RCC 7860 (cell line): ENCODE measurements around the gene DNLZ.
A peak's percentile ranks its signal among the peaks of the same experiment; 100 is the strongest.

ENCODE experiments used
- DNase-seq: peaks from one replicate; pipeline ENCODE4 v3.0.0-alpha.2; 2015; ENCODE audit warnings: low spot score
- FAIRE-seq: peaks from 2 replicates; lab custom pipeline; 2012; peaks lifted over from hg19 to GRCh38; lab: Jason Lieb, UNC

DNLZ gene

DNA sequence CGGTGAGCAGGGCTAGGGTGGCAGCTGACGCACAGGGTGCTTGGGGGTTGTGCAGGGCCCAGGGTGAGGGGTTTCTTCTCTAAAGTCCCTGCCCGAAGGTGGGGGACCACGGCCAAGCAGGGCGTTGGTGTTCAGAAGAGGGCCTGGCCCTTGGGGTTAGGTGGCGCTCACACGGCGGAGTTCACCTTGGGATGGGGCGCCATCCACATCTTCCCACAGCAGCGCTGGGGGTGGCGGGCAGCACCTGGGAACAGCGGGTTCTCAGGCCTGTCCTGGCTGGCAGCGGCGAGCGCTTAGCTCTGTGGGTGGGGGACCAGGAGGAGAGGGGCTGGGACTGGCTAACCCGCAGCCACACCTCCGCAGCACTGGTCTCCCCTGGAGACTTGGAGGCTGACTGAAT lies 30.1 kb downstream of the DNLZ start:
- no peak for FAIRE-seq
- DNase-seq: no peak

DNA sequence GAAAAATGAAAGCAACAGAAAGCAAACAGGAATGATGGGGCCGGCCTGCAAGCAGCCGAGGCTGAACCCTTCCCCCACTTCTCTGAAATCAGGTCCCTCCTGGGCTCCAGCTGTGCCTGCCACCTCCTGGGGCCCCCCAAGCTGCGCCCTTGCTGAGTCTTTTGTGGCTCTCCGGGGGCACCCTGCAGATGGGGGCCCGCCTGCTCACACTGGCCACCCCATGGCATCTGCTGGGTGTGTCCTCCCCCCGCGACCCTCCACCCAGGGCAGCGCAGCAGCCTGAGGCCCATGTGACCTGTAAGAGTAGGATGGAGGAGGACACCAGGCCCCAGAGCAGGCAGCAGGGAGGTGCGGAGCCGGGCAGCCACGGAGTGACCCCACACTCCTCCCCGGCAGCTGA lies 30.5 kb downstream of the DNLZ start:
- no peak for FAIRE-seq

DNA sequence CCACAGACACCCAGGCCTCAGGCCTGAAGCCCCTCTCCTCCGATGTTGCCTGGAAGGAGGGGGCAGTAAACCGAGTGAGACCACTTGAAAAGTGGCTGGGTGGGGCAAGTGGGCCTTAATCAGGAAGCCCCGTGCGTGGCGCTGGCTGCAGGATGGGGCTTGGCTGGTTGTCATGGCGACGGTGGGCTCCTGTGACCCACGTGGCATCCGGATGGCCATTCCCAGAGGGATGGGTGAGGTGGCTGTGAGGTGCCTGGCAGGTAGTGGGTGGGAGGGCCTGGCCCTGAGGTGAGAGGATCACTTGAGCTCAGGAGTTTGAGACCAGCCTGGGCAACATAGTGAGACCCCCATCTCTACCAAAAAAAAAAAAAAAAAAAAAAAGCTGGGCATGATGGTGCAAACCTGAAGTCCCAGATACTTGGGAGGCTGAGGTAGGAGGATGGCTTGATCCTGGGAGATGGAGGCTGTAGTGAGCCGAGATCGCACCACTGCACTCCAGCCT lies 31.0 kb downstream of the DNLZ start:
- FAIRE-seq (no peak), DNase-seq (no peak)

More for the DNA sequence above, 30.5 kb downstream of the DNLZ start:
- no peak for DNase-seq

GRCh38 chr9:136331556-136332481 lies 31.7 kb downstream of the DNLZ start:
- DNase-seq: no peak

DNA sequence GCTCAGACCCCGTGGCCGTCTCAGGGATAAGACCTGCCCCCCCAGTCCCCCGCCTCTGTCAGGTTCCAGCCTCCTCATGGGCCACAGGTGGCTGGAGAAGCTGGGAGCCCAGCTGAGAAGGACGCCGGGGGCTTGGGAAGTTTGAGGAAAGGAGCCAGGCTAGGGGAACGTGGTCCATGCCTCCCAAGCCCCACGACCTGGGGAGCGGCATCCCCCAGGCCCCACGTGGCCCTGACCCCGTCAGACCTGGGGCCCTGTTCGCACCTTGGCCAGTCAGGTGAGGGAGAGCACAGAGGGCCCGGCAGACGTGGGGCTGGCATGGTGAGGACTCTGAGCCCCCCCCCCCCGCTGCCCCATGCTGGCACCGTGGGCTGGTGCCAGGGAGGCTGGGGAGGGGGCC lies 32.5 kb downstream of the DNLZ start:
- FAIRE-seq (no peak), DNase-seq (no peak)

More at GRCh38 chr9:136331556-136332481, 31.7 kb downstream of the DNLZ start:
- no peak for FAIRE-seq

DNA sequence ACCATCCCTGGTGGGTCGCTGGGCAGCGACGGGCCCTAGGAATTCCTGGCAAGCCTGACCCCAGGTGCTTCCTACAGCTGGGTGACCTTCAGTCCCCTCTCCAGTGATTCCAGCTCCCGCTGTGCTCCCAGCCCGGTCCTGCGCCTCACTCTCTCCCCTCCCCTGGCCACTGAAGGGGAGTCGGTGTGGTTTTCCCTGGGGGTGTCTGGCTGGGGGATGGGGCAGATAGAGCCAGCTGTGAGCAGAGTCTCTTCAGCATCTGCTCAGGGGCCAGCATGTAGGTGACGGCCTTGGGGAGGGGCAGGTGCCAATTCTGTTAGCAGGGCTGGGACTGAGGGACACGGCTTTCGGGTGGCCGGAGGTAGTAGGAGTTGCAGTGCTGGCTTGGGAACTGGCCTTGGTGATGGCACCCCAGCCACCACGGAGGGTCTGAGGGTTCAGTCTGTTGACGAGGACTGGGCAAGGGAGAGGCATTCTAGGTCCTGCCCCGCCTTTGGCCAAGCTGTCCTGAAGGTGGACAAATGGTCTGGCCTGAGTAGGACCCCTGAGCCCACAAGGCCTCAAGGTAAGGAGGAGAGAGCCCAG lies 33.0 kb downstream of the DNLZ start:
- DNase-seq (no peak), FAIRE-seq (no peak)

GRCh38 chr9:136329636-136330405 lies 33.7 kb downstream of the DNLZ start:
- no peak for FAIRE-seq
- DNase-seq: no peak

GRCh38 chr9:136329211-136329627 lies 34.3 kb downstream of the DNLZ start:
- FAIRE-seq (no peak), DNase-seq (no peak)

DNA sequence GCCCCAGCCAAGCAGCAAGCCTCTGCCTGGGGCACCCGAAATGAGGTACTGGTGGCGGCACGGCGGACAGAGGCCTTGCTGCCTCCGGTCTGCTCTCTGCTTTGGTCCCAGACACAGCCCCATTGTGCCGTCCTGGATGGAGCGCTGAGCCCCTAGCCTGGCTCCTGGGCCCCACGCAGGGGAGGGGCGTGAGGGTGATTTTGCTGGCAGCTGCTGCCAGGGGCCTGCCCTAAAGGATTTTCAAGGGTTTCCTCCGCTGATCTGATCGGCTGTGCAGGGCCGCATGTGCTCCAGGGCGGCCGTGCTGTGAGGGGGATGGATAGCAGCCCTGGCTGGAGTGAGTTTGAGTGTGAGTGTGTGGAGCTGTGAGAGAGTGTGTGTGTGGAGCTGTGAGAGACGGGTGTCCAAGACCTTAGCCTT lies 34.9 kb downstream of the DNLZ start:
- no peak for FAIRE-seq
- DNase-seq: no peak

- DNase-seq: no peak
- FAIRE-seq: no peak
These were observed 35.4 kb downstream of the DNLZ start for GRCh38 chr9:136328011-136328621.

GRCh38 chr9:136327304-136327974 lies 36.1 kb downstream of the DNLZ start, which contains the start of gene GPSM1:
TSS of gene GPSM1 (plus strand) at chr9:136327539. CDS start at chr9:136327696, 157 bp downstream.
- DNase-seq (peak; percentile 42), FAIRE-seq (no peak)

DNA sequence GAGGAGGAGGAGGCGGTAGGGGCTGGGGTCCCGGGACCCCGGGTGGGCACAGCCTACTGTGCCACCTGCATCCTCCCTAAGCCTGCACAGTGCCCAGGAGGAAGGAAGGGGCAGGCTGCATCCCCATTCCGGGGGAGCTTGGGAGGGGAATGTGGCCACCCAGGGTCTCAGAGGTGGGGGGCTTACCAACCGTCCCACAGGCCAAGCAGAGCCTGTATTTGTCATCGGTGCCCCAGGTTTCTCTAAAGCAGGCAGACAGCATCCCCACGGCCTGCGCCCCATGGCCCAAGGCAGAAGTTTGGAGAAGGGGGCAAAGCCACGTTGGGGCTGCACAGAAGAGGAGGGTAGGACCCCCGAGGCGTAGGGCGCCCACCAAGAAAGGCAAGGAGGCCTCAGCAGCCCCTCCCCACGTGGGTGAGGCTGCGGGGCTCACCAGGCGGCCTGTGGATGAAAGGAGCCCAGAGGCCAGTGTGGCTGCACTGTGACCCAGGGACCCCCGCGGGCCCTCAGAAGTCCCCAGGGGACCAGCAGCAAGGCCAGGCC lies 36.7 kb downstream of the DNLZ start:
- no peak for DNase-seq
- FAIRE-seq: no peak

- DNase-seq (no peak), FAIRE-seq (no peak)
These were observed 37.3 kb downstream of the DNLZ start for GRCh38 chr9:136326061-136326760.

GRCh38 chr9:136325358-136325757 lies 38.2 kb downstream of the DNLZ start:
- no peak for FAIRE-seq
- no peak for DNase-seq

DNA sequence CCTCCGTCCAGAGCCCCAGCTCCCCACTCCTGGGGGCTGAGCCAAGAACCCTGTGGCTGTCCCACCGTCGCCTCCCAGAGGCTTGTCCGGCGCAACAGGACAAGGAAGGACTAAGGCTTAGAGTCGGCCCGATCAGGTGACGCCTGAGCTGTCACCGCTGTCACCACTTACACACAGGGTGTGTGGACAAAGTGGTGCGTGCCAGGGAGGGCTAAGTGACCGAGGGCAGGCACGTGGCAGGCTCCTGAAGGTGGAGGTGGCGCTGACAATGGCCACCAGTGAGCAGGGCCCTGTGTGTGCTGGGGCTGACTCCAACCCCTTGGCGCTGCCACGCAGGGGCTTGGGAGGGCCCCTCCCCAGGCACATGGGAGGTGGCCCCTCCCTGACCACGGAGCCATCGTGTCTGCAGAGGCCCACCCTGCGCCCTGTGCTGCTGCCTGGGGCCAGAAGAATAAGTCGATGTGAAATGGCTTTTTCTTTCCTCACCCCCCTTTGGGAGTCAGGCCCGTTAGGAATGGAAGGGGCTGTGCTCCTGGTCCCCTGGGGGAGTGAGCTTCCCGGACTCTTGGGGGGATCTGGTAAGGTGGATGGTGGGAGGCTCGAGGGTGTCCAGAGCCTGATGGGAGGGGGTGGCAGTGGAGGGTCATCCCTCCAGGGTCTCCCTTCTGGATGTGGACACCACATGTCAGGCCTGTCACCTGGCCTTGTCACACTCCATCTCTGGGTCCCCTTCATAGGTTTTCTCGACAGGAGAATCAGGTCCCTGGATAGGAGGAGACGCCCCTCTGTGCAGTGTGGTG lies 38.8 kb downstream of the DNLZ start:
- FAIRE-seq (no peak), DNase-seq (no peak)

DNA sequence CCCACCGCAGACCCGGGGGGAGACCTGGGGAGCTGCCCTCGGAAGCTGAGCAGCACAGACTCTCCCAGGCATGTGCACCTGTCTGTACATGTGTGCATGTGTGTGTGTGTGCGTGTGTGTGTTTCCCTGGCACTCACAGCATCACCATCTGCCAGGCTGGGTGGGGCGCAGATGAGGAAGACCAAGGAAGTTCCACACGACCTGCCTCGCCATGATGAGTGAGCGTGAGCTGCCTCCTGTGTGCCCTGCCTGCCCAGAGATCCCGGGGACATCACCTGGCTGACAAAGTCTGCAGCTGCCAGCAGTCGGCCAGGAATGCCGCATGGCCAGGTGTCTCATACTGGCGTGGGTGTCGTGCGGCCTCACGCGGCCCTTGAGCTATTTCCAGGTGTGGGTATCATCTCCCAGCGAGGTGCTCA lies 40.2 kb downstream of the DNLZ start:
- no peak for FAIRE-seq
- DNase-seq: no peak

DNA sequence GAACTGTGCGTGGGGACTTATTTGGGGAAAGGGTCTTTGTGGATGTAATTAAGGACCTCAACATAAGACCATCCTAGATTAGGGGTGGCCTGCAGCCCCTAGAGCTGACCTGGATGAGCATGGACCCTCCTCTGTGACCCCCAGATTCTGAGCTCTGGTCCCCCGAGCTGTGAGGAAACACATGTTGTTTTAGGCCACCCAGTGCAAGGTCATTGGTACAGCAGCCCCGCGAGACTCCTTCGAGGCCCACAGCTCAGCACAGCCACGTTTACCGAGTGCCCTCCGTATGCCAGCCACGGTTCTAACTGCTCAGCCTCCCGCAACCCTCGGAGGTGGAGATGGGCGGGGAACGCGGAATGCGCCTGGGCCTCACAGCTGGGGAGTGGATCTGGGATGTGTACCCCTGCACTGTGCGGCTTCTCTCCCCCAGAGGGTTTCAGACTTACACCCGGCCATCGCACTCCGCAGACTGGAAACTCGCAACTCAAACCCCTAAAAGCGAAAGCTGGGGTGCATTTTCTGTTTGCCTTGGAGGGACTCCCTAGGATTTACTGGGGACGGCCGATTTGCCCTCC lies 40.7 kb downstream of the DNLZ start:
- no peak for DNase-seq
- FAIRE-seq: no peak

- no peak for DNase-seq
- no peak for FAIRE-seq
These were observed 42.0 kb downstream of the DNLZ start for GRCh38 chr9:136321561-136321960.
